ENCODE data around the gene AKTIP. TPM values are rescaled to one million over a fixed set of nuclear protein-coding genes. Genes with fewer than 3 reads are reported as not detected.
A peak's percentile ranks its signal among the peaks of the same experiment; 100 is the strongest.

AKTIP gene
- total RNA-seq, 2 experiments from 2014 or later, result 57.9 to 61.3 TPM

GRCh38 chr16:53511084-53511402 lies 8.0 kb upstream of the AKTIP start:
- no peak for DNase-seq
- CTCF ChIA-PET, result interaction anchor here (0.5 to 1.1 kb wide), 2 partner anchors 142 to 221 kb away, joined by 3 to 5 read pairs; no protein-coding TSS in a partner anchor
- H3K27ac Mint-ChIP-seq, result peak overlapping the region; percentile 20
- peaks cover 25% of the 10 kb centered on the region for H3K4me1 Mint-ChIP-seq
- H3K4me3 Mint-ChIP-seq, result no peak overlapping the region
- H3K36me3 Mint-ChIP-seq (ENCODE audit: low read depth), result peaks cover 16% of the 10 kb centered on the region
- H3K27me3 Mint-ChIP-seq, result no peaks in the 10 kb centered on the region
- POLR2A ChIA-PET, result no interaction called here
- peaks cover 13% of the 10 kb centered on the region for H3K9me3 Mint-ChIP-seq

DNA sequence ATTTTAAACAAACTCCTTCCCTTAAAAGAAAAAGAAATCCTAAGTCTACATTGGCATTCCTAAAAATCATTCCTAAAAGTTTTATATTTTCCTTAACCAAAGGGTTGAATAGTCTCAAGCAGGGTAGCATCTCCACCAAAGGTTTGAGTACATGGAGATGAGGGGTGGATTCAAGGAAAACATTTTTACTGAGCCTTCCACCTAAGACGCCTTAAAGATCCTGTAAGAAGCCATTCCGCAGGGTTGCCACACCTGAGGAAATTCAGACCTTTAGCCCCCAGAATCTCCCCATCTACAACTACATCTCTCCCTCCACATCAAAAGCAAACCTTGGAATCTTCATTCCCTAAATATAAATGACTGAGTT lies 7.7 kb upstream of the AKTIP start:
- CTCF ChIA-PET, result interaction anchor here (0.6 to 1.1 kb wide), 4 partner anchors 17 to 406 kb away, joined by 3 read pairs; no protein-coding TSS in a partner anchor
- Mint-ChIP-seq H3K27ac (peak overlapping the region; percentile 20), H3K36me3 (ENCODE audit: low read depth) (peaks cover 16% of the 10 kb centered on the region), H3K27me3 (no peaks in the 10 kb centered on the region), H3K4me3 (no peak overlapping the region), H3K4me1 (peaks cover 23% of the 10 kb centered on the region), H3K9me3 (peaks cover 13% of the 10 kb centered on the region)
- DNase-seq, result no peak
- POLR2A ChIA-PET, result no interaction called here

DNA sequence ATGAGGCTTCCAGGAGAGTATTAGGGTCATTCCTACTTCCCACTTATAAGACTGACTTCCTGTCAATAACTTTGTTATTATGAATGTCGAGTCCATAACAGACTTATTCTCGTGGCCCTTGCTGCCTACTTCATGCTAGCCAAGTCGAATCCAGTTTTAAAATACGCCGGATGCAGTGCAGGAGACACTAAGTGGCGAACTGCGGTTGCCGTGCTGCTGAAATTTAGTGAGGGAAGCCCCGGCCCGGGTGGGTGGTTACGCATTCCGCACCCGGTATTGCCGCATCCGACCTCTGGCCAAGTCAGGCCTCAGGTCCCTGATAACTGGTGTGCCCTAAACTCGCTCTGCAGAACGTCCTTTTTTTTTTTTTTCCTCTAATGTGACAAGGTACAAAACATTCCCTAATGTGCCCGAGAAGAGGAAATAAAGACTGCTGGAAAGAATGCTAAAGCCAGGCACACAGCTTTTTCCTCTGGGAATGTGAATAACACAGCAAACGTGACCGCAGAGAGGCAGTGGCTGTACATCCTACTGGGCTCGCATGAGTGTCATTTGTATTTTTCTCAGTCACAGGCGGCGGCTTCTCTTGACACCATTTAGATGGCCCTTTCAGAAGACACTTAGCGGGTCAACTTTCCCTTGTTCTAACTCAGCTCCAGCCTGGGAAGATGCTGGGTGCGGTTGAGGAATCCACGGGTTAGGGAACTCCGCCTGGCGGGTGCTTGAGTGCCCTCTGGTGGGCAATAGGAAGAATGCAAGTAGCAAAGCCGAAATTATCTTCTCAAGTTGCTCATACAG lies 7.1 kb upstream of the AKTIP start:
- Mint-ChIP-seq H3K27ac (peak overlapping the region; percentile 46), H3K4me1 (peaks cover 29% of the 10 kb centered on the region)
- POLR2A ChIA-PET, result no interaction called here

DNA sequence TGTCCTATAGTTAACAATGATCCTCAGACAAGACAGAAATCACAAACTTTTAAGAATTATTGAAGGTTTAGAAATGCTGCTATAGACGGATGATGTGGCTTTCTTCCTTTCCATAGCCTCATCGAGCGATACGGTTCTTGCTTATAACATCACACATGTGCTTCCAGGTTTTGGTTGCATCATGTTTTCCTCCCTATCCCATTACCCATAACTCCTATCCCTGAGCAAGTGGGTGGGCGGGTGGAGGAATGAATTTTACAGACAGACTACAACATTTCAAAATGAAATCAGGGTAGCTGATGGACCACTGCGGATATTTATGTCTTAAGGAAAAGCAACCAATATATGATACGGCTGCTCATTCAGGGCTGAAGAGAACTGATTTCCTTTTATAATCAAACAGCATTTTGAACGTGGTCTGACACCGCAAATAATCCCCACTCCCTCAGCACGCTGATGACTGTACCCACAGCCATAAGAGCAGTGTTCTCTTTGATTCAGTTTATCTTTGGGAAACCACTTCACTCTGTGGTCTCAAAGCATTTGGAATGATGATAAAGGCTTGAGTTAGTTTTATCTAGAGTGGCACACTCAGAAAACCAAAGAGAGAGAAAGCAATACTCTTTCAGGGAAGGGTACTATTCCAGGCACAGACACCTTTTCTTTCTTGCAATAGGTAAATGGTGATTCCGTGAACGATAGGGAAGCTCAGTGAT lies 4.6 kb upstream of the AKTIP start:
- no peaks in the 10 kb centered on the region for H3K27me3 Mint-ChIP-seq
- DNase-seq, result no peak
- POLR2A ChIA-PET, result no interaction called here
- no peak overlapping the region for H3K27ac Mint-ChIP-seq
- peaks cover 6% of the 10 kb centered on the region for H3K9me3 Mint-ChIP-seq
- H3K36me3 Mint-ChIP-seq (ENCODE audit: low read depth), result peaks cover 3% of the 10 kb centered on the region
- CTCF ChIA-PET, result no interaction called here
- H3K4me3 Mint-ChIP-seq, result no peak overlapping the region
- peaks cover 37% of the 10 kb centered on the region for H3K4me1 Mint-ChIP-seq

More for the DNA sequence above, 7.1 kb upstream of the AKTIP start:
- Mint-ChIP-seq H3K27me3 (no peaks in the 10 kb centered on the region), H3K4me3 (no peak overlapping the region), H3K9me3 (peaks cover 14% of the 10 kb centered on the region), H3K36me3 (ENCODE audit: low read depth) (peaks cover 16% of the 10 kb centered on the region)
- DNase-seq, result peak; percentile 53
- CTCF ChIA-PET, result interaction anchor here (0.6 to 1.4 kb wide), 6 partner anchors 9 to 405 kb away, joined by 3 to 4 read pairs (median 3); no protein-coding TSS in a partner anchor

GRCh38 chr16:53506254-53506653 lies 3.2 kb upstream of the AKTIP start:
- DNase-seq, result no peak
- ChIA-PET CTCF (interaction anchor here (1.0 kb wide), 1 partner anchor 10 kb away, joined by 3 read pairs; no protein-coding TSS in a partner anchor), POLR2A (interaction anchor here (0.6 to 0.7 kb wide), 2 partner anchors 28 to 54 kb away, joined by 4 to 11 read pairs; no protein-coding TSS in a partner anchor)
- Mint-ChIP-seq H3K27ac (no peak overlapping the region), H3K9me3 (peaks cover 2% of the 10 kb centered on the region), H3K36me3 (ENCODE audit: low read depth) (peaks cover 5% of the 10 kb centered on the region), H3K4me1 (peaks cover 45% of the 10 kb centered on the region), H3K4me3 (no peak overlapping the region), H3K27me3 (no peaks in the 10 kb centered on the region)

- Mint-ChIP-seq H3K4me1 (peaks cover 43% of the 10 kb centered on the region), H3K36me3 (ENCODE audit: low read depth) (peaks cover 17% of the 10 kb centered on the region), H3K27me3 (no peaks in the 10 kb centered on the region), H3K9me3 (peaks cover 2% of the 10 kb centered on the region), H3K4me3 (peak overlapping the region; percentile 87), H3K27ac (peak overlapping the region; percentile 93)
- POLR2A ChIA-PET, result interaction anchor here (0.6 kb wide), 1 partner anchor 39 kb away, joined by 4 read pairs; no protein-coding TSS in a partner anchor
- CTCF ChIA-PET, result interaction anchor here (0.6 to 1.6 kb wide), 5 partner anchors 13 to 62 kb away, joined by 3 to 6 read pairs (median 3); no protein-coding TSS in a partner anchor
- DNase-seq, result no peak
Observed at GRCh38 chr16:53504665-53505064, 1.7 kb upstream of the AKTIP start.

- Mint-ChIP-seq H3K9me3 (peaks cover 2% of the 10 kb centered on the region), H3K36me3 (ENCODE audit: low read depth) (peaks cover 19% of the 10 kb centered on the region), H3K4me3 (peak overlapping the region; percentile 87), H3K27me3 (no peaks in the 10 kb centered on the region), H3K4me1 (peaks cover 43% of the 10 kb centered on the region), H3K27ac (peak overlapping the region; percentile 93)
- ChIA-PET POLR2A (interaction anchor here (0.6 to 1.2 kb wide), 3 partner anchors 40 to 69 kb away, joined by 3 to 4 read pairs (median 4); no protein-coding TSS in a partner anchor), CTCF (interaction anchor here (0.6 to 1.6 kb wide), 6 partner anchors 13 to 62 kb away, joined by 3 to 6 read pairs (median 3); no protein-coding TSS in a partner anchor)
- peak; percentile 37 for DNase-seq
Observed at GRCh38 chr16:53503991-53504663, 1.1 kb upstream of the AKTIP start.

GRCh38 chr16:53503270-53503923 lies 388 bp upstream of the AKTIP start:
- Mint-ChIP-seq H3K4me3 (peak overlapping the region; percentile 87), H3K27ac (peak overlapping the region; percentile 93), H3K4me1 (peaks cover 47% of the 10 kb centered on the region), H3K27me3 (no peaks in the 10 kb centered on the region), H3K36me3 (ENCODE audit: low read depth) (peaks cover 25% of the 10 kb centered on the region), H3K9me3 (peaks cover 2% of the 10 kb centered on the region)
- peak; percentile 100 for DNase-seq
- ChIA-PET POLR2A (interaction anchor here (0.7 to 1.2 kb wide), 2 partner anchors 49 to 68 kb away, joined by 3 to 4 read pairs; no protein-coding TSS in a partner anchor), CTCF (interaction anchor here (1.0 to 1.6 kb wide), 5 partner anchors 14 to 46 kb away, joined by 3 to 6 read pairs (median 3); no protein-coding TSS in a partner anchor)

GRCh38 chr16:53501216-53501859 lies 1.7 kb downstream of the AKTIP start:
- POLR2A ChIA-PET, result interaction anchor here (0.6 kb wide), 1 partner anchor 1423 kb away, joined by 3 read pairs; no protein-coding TSS in a partner anchor
- H3K4me3 Mint-ChIP-seq, result peak overlapping the region; percentile 90
- no peaks in the 10 kb centered on the region for H3K27me3 Mint-ChIP-seq
- CTCF ChIA-PET, result interaction anchor here (1.0 to 1.1 kb wide), 2 partner anchors 12 to 64 kb away, joined by 3 read pairs; no protein-coding TSS in a partner anchor
- H3K9me3 Mint-ChIP-seq, result peaks cover 2% of the 10 kb centered on the region
- no peak for DNase-seq
- H3K27ac Mint-ChIP-seq, result peak overlapping the region; percentile 82
- H3K4me1 Mint-ChIP-seq, result peaks cover 49% of the 10 kb centered on the region
- peaks cover 41% of the 10 kb centered on the region for H3K36me3 Mint-ChIP-seq (ENCODE audit: low read depth)

- POLR2A ChIA-PET, result no interaction called here
- H3K4me1 Mint-ChIP-seq, result peaks cover 44% of the 10 kb centered on the region
- H3K4me3 Mint-ChIP-seq, result no peak overlapping the region
- CTCF ChIA-PET, result interaction anchor here (0.6 to 1.9 kb wide), 3 partner anchors 9 to 19 kb away, joined by 4 to 7 read pairs (median 6); no protein-coding TSS in a partner anchor
- H3K27ac Mint-ChIP-seq, result no peak overlapping the region
- H3K27me3 Mint-ChIP-seq, result no peaks in the 10 kb centered on the region
- peaks cover 63% of the 10 kb centered on the region for H3K36me3 Mint-ChIP-seq (ENCODE audit: low read depth)
- no peaks in the 10 kb centered on the region for H3K9me3 Mint-ChIP-seq
- no peak for DNase-seq
Observed at GRCh38 chr16:53498984-53499383, 4.0 kb downstream of the AKTIP start.

GRCh38 chr16:53495325-53495724 lies 7.7 kb downstream of the AKTIP start:
- Mint-ChIP-seq H3K9me3 (no peaks in the 10 kb centered on the region), H3K4me3 (no peak overlapping the region), H3K36me3 (ENCODE audit: low read depth) (peaks cover 77% of the 10 kb centered on the region), H3K27me3 (no peaks in the 10 kb centered on the region), H3K4me1 (peaks cover 46% of the 10 kb centered on the region), H3K27ac (no peak overlapping the region)
- CTCF ChIA-PET, result interaction anchor here (0.9 kb wide), 1 partner anchor 103 kb away, joined by 3 read pairs; no protein-coding TSS in a partner anchor
- DNase-seq, result no peak
- POLR2A ChIA-PET, result no interaction called here
